Gastrocnemius medialis (tissue), 4 donors: ENCODE data around the gene RSBN1.

ENCODE experiments used
- POLR2A ChIP-seq, 2 donors: fragments of 450-650 bp; IDR thresholded peaks; one replicate each; pipeline ENCODE4 v1.6.1; 2017; ENCODE audit warnings: antibody characterized with exemption in 2 of 2, mild to moderate bottlenecking in 2 of 2, moderate library complexity in 2 of 2
- TF ChIP-seq, protein P1 (sequence below), 5 experiments: fragments of 450-650 bp in 3 of 5; fragments of 200-600 bp in 2 of 5; sonication (generic) in 2 of 5; IDR thresholded peaks in 4 of 5; conservative IDR thresholded peaks in 1 of 5; 1 replicate in 4 of 5; 2 replicates in 1 of 5; pipeline ENCODE4 v1.5.1; 2016 to 2019; ENCODE audit warnings: antibody characterized with exemption in 5 of 5, mild to moderate bottlenecking in 3 of 5, moderate library complexity in 3 of 5

- TF ChIP-seq, protein P1, sequence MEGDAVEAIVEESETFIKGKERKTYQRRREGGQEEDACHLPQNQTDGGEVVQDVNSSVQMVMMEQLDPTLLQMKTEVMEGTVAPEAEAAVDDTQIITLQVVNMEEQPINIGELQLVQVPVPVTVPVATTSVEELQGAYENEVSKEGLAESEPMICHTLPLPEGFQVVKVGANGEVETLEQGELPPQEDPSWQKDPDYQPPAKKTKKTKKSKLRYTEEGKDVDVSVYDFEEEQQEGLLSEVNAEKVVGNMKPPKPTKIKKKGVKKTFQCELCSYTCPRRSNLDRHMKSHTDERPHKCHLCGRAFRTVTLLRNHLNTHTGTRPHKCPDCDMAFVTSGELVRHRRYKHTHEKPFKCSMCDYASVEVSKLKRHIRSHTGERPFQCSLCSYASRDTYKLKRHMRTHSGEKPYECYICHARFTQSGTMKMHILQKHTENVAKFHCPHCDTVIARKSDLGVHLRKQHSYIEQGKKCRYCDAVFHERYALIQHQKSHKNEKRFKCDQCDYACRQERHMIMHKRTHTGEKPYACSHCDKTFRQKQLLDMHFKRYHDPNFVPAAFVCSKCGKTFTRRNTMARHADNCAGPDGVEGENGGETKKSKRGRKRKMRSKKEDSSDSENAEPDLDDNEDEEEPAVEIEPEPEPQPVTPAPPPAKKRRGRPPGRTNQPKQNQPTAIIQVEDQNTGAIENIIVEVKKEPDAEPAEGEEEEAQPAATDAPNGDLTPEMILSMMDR (IDR thresholded peaks at IDR 0.05 in 4 of 5, conservative IDR thresholded peaks at IDR 0.05 in 1 of 5): no peak
- no peak for TF ChIP-seq POLR2A (IDR thresholded peaks at IDR 0.05)
These were observed 45.5 kb upstream of the RSBN1 start for GRCh38 chr1:113857776-113858175.
